H1 (cell line): Measurements from ENCODE around the gene UBR1. TPM values are rescaled to one million over a fixed set of nuclear protein-coding genes. Genes with fewer than 3 reads are reported as not detected.

Experiments used
- CTCF ChIA-PET: fragments of 300-600 bp; sonication (Branson Sonifier 250); formaldehyde crosslinking; loops from one replicate; lab custom pipeline; 2021; ENCODE audit not compliant: partially characterized antibody; lab: Charles Lee
- POLR2A ChIA-PET: fragments of 300-600 bp; sonication (Branson Sonifier 250); formaldehyde crosslinking; loops from one replicate; lab custom pipeline; 2021; ENCODE audit warnings: inconsistent platforms; ENCODE audit not compliant: partially characterized antibody; lab: Charles Lee
- DNase-seq, 2 experiments: peaks; one replicate each; pipeline versions ENCODE4 v3.0.0 to v3.0.0-alpha.2; 2010 to 2022; ENCODE audit warnings: low spot score in 2 of 2, low read depth in 1 of 2, mixed read lengths in 1 of 2
- FAIRE-seq: peaks from 2 replicates; lab custom pipeline; 2011; peaks lifted over from hg19 to GRCh38; lab: Jason Lieb, UNC
- H2AFZ ChIP-seq: 2 replicates; pipeline ENCODE4 v1.8.1; 2012; ENCODE audit warnings: low read length, inconsistent platforms
- H2AK5ac ChIP-seq: 2 replicates; pipeline ENCODE4 v1.6.1; 2013; ENCODE audit warnings: low read depth, low read length
- H2BK120ac ChIP-seq: replicated peaks from 2 replicates; pipeline ENCODE3; 2013; ENCODE audit warnings: low read depth, low read length, inconsistent platforms
- H2BK12ac ChIP-seq: 2 replicates; pipeline ENCODE4 v1.6.1; 2013; ENCODE audit warnings: low read depth, low read length
- H2BK15ac ChIP-seq: 2 replicates; pipeline ENCODE4 v1.6.1; 2013; ENCODE audit warnings: low read length
- H2BK20ac ChIP-seq: 2 replicates; pipeline ENCODE4 v1.6.1; 2013; ENCODE audit warnings: low read length
- H2BK5ac ChIP-seq: 2 replicates; pipeline ENCODE4 v1.6.1; 2013; ENCODE audit warnings: low read depth, low read length
- H3K14ac ChIP-seq: 2 replicates; pipeline ENCODE4 v1.6.1; 2013; ENCODE audit warnings: inconsistent platforms; ENCODE audit not compliant: insufficient read length
- H3K18ac ChIP-seq: 2 replicates; pipeline ENCODE4 v1.6.1; 2013; ENCODE audit warnings: low read length; ENCODE audit errors: extremely low read depth
- H3K23ac ChIP-seq: 2 replicates; pipeline ENCODE4 v1.6.1; 2013; ENCODE audit warnings: inconsistent platforms; ENCODE audit not compliant: insufficient read length
- H3K23me2 ChIP-seq: 2 replicates; pipeline ENCODE4 v1.6.1; 2013; ENCODE audit warnings: low read depth, low read length
- H3K27ac ChIP-seq: 2 replicates; pipeline ENCODE4 v1.6.1; 2011; ENCODE audit warnings: low read depth, low read length, inconsistent platforms
- H3K27me3 ChIP-seq, 4 experiments: replicated peaks in 1 of 4; 1 replicate in 1 of 4; 2 replicates in 3 of 4; pipeline versions ENCODE4 v1.6.1 to v1.8.1; 2011 to 2013; ENCODE audit warnings: low read length in 3 of 4, mild to moderate bottlenecking in 3 of 4, inconsistent platforms in 2 of 4, mixed read lengths in 2 of 4, moderate library complexity in 1 of 4; ENCODE audit not compliant: control insufficient read depth in 3 of 4, insufficient read depth in 3 of 4; ENCODE audit errors: extremely low read depth in 1 of 4
- H3K36me3 ChIP-seq, 4 experiments: 2 replicates each; pipeline versions ENCODE4 v1.6.1 to v1.8.1; 2011 to 2013; ENCODE audit warnings: mild to moderate bottlenecking in 4 of 4, low read length in 3 of 4, moderate library complexity in 2 of 4, control low read depth in 1 of 4, inconsistent platforms in 1 of 4; ENCODE audit not compliant: insufficient read depth in 4 of 4, control insufficient read depth in 2 of 4
- H3K4ac ChIP-seq: replicated peaks from 2 replicates; pipeline ENCODE3; 2013; ENCODE audit warnings: low read length, low read depth, mixed read lengths, inconsistent platforms; ENCODE audit not compliant: insufficient read length
- H3K4me1 ChIP-seq, 4 experiments: replicated peaks in 1 of 4; 1 replicate in 1 of 4; 2 replicates in 3 of 4; pipeline versions ENCODE4 v1.6.1 to v1.8.1; 2011 to 2013; ENCODE audit warnings: low read length in 3 of 4, inconsistent platforms in 2 of 4, mixed read lengths in 1 of 4; ENCODE audit not compliant: insufficient read depth in 4 of 4, control insufficient read depth in 3 of 4
- H3K4me2 ChIP-seq, 2 experiments: 2 replicates each; pipeline versions ENCODE4 v1.6.1 to v1.8.1; 2011 to 2013; ENCODE audit warnings: low read depth in 2 of 2, low read length in 2 of 2, control low read depth in 1 of 2, inconsistent platforms in 1 of 2, mild to moderate bottlenecking in 1 of 2; ENCODE audit not compliant: insufficient read depth in 1 of 2
- H3K4me3 ChIP-seq, 4 experiments: fragments of 200-600, 300-600 bp in 1 of 4; sonication (generic), shearing (Covaris generic), sonication (Bioruptor Twin) in 1 of 4; 2 replicates each; pipeline versions ENCODE4 v1.5.1 to v1.8.1; 2011 to 2016; ENCODE audit warnings: low read length in 4 of 4, low read depth in 3 of 4, control low read depth in 2 of 4, inconsistent platforms in 2 of 4, mild to moderate bottlenecking in 2 of 4, mixed read lengths in 1 of 4, moderate library complexity in 1 of 4; ENCODE audit not compliant: insufficient read depth in 2 of 4; ENCODE audit errors: extremely low read depth in 1 of 4
- H3K56ac ChIP-seq: replicated peaks from 2 replicates; pipeline ENCODE3; 2013; ENCODE audit warnings: low read depth, mild to moderate bottlenecking, mixed read lengths, low read length, inconsistent platforms; ENCODE audit not compliant: insufficient read length
- H3K79me1 ChIP-seq: 2 replicates; pipeline ENCODE4 v1.6.1; 2013; ENCODE audit warnings: low read depth, low read length, control low read depth
- H3K79me2 ChIP-seq, 2 experiments: 2 replicates each; pipeline versions ENCODE4 v1.6.1 to v1.8.1; 2012 to 2013; ENCODE audit warnings: low read length in 2 of 2, mild to moderate bottlenecking in 2 of 2, inconsistent platforms in 1 of 2; ENCODE audit not compliant: insufficient read depth in 2 of 2, control insufficient read depth in 1 of 2
- H3K9ac ChIP-seq, 4 experiments: replicated peaks in 1 of 4; 1 replicate in 1 of 4; 2 replicates in 3 of 4; pipeline versions ENCODE4 v1.6.1 to v1.8.1; 2011 to 2013; ENCODE audit warnings: low read depth in 3 of 4, low read length in 3 of 4, control low read depth in 2 of 4, mild to moderate bottlenecking in 2 of 4, moderate library complexity in 2 of 4, inconsistent platforms in 1 of 4; ENCODE audit errors: extremely low read depth in 1 of 4
- H3K9me3 ChIP-seq, 2 experiments: 2 replicates each; pipeline versions ENCODE4 v1.6.1 to v1.8.1; 2012 to 2013; ENCODE audit warnings: mild to moderate bottlenecking in 2 of 2, moderate library complexity in 2 of 2, control low read depth in 1 of 2, inconsistent platforms in 1 of 2, low read depth in 1 of 2, low read length in 1 of 2, mixed read lengths in 1 of 2; ENCODE audit not compliant: insufficient read depth in 2 of 2
- H4K20me1 ChIP-seq, 2 experiments: replicated peaks in 1 of 2; 2 replicates each; pipeline versions ENCODE3 to v1.8.1; 2011 to 2013; ENCODE audit warnings: inconsistent platforms in 2 of 2, low read length in 2 of 2, mild to moderate bottlenecking in 1 of 2; ENCODE audit not compliant: insufficient read depth in 2 of 2, control insufficient read depth in 1 of 2
- H4K5ac ChIP-seq: 2 replicates; pipeline ENCODE4 v1.6.1; 2013; ENCODE audit warnings: low read length, low read depth, mixed read lengths, inconsistent platforms; ENCODE audit not compliant: insufficient read length
- H4K8ac ChIP-seq: 2 replicates; pipeline ENCODE4 v1.8.0; 2013; ENCODE audit warnings: mild to moderate bottlenecking, moderate library complexity, low read length, inconsistent platforms; ENCODE audit not compliant: insufficient read depth; ENCODE audit errors: extremely low read depth
- H4K91ac ChIP-seq: replicated peaks from 2 replicates; pipeline ENCODE3; 2013; ENCODE audit warnings: low read length, mixed read lengths, inconsistent platforms; ENCODE audit not compliant: insufficient read length
- ASH2L ChIP-seq: fragments of 200-600, 300-600 bp; sonication (generic); IDR thresholded peaks from one replicate; pipeline ENCODE4 v1.7.1; 2017; ENCODE audit warnings: low read length
- CBX8 ChIP-seq: fragments of 300-800, 300-1000 bp; sonication (generic); IDR thresholded peaks from 2 replicates; pipeline ENCODE4 v1.7.1; 2016; ENCODE audit warnings: low read depth, low read length, borderline replicate concordance
- EP300 ChIP-seq, 2 experiments: IDR thresholded peaks; 1 replicate in 1 of 2; 2 replicates in 1 of 2; pipeline ENCODE4 v1.6.1; 2011 to 2012; ENCODE audit warnings: low read depth in 2 of 2, low read length in 2 of 2, mild to moderate bottlenecking in 2 of 2, borderline replicate concordance in 1 of 2, inconsistent platforms in 1 of 2, moderate library complexity in 1 of 2
- EZH2 ChIP-seq: fragments of 200-600 bp; sonication (generic); IDR thresholded peaks from 2 replicates; pipeline ENCODE4 v1.7.1; 2012; ENCODE audit warnings: low read depth, mild to moderate bottlenecking, moderate library complexity, low read length, inconsistent platforms; ENCODE audit not compliant: severe bottlenecking
- FOSL1 ChIP-seq: IDR thresholded peaks from 2 replicates; pipeline ENCODE4 v1.6.1; 2011; ENCODE audit warnings: mild to moderate bottlenecking, low read depth, low read length, moderate library complexity; ENCODE audit not compliant: insufficient read depth
- JUN ChIP-seq: IDR thresholded peaks from 2 replicates; pipeline ENCODE4 v1.6.1; 2011; ENCODE audit warnings: low read depth, mild to moderate bottlenecking, improper control_type of control experiment, low read length
- MAFK ChIP-seq: IDR thresholded peaks from 2 replicates; pipeline ENCODE4 v1.6.1; 2012; ENCODE audit warnings: low read depth, mild to moderate bottlenecking, improper control_type of control experiment, low read length
- NANOG ChIP-seq: IDR thresholded peaks from 2 replicates; pipeline ENCODE4 v1.6.1; 2011; ENCODE audit warnings: low read length, low read depth, mild to moderate bottlenecking, inconsistent platforms; ENCODE audit not compliant: insufficient read depth, poor library complexity, severe bottlenecking
- SIN3A ChIP-seq, 2 experiments: IDR thresholded peaks in 1 of 2; conservative IDR thresholded peaks in 1 of 2; 2 replicates each; pipeline ENCODE4 v1.6.1; 2011 to 2012; ENCODE audit warnings: low read length in 2 of 2, improper control_type of control experiment in 1 of 2, low read depth in 1 of 2, mild to moderate bottlenecking in 1 of 2
- USF2 ChIP-seq: IDR thresholded peaks from 2 replicates; pipeline ENCODE4 v1.6.1; 2011; ENCODE audit warnings: low read length, improper control_type of control experiment
- WGBS, 2 experiments: shearing (Covaris generic) in 1 of 2; methylation state at CpG; one replicate each; pipeline versions ENCODE4 v1.1.6 to v1.1.7; 2013 to 2015; ENCODE audit warnings: low lambda C conversion rate in 2 of 2, mixed read lengths in 2 of 2, inconsistent platforms in 1 of 2, low coverage in 1 of 2, missing lambda C conversion rate in 1 of 2; ENCODE audit not compliant: insufficient replicate concordance in 2 of 2, insufficient coverage in 1 of 2, insufficient read length in 1 of 2; ENCODE audit errors: extremely low coverage in 1 of 2, missing lambda C conversion rate in 1 of 2; 5-methylcytosine and 5-hydroxymethylcytosine counted together
- polyA plus RNA-seq, 7 experiments: library from polyadenylated mRNA; depleted of rRNA in 3 of 7; stranded (reverse) in 5 of 7; unstranded in 2 of 7; fragments of >200 nt in 5 of 7; fragments of 200-250 nt in 2 of 7; gene quantifications; 1 replicate in 5 of 7; 2 replicates in 1 of 7; 4 replicates in 1 of 7; pipeline versions ENCODE4 v1.2.1 to v1.2.3, GENCODE V29; 2011 to 2013; ENCODE audit warnings: missing spikeins in 2 of 7, mixed read lengths in 2 of 7
- total RNA-seq: library from RNA; stranded (reverse); fragmentation: NEBNext Ultra II Directional; extraction: Animal tissue kit (Norgen Biotek cat#: 25700); gene quantifications from 2 replicates; pipeline ENCODE4 v1.2.1, GENCODE V29; 2021

Gene UBR1
- total and polyA plus RNA-seq, 2 of the 8 experiments (the other 6 are each of a cell fraction or from before 2014, with no cell fraction given): 3.7 to 18.7 TPM

DNA sequence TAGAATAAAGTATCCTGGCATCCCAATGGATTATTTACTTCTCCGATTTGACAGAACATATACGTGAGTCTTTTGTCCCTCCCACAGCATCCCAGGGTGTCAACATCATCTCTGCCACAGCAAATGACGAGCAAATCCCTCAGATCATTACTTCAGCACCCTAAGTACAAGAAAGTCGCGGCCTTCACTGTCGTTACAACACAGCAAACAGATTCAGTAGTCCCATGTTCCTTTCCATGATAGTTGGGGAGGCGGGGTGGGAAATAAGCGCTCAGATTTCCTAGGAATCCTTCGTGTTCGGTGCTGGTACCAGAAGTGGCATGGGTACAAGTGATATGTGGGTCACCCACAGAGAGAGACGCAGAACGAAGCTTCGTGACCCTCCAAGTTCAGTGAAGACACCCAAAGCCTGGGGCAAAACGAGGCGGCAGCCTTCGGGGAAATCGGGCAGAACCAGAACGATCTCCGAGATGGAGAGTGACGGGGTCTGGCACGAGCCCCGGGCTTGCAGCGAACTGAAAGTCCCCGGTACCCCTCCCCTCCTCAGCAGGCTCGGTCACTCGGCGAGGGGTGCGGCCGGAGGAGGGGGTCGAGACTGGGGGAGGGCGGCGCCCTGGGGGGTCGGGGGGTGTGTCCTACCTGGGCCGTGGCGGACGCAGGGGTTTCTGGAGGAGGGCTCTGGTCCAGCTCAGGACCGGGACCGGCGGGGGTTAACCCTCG lies 185.9 kb downstream of the UBR1 start:
- H3K4me1 ChIP-seq: peaks cover 0 to 6% (median 0%) of the 10 kb centered on the region in 4 experiments; a peak in 2 of 7 replicates
- H3K4ac ChIP-seq: no peak overlapping the region
- H2BK12ac ChIP-seq: no peak overlapping the region
- H3K9me3 ChIP-seq: no peaks in the 10 kb centered on the region
- no peak for FAIRE-seq
- H2AFZ ChIP-seq: peak overlapping the region; percentile 55
- peaks cover 0 to 5% (median 2%) of the 10 kb centered on the region in 4 experiments; a peak in 2 of 7 replicates for H3K27me3 ChIP-seq
- H3K79me1 ChIP-seq: no peaks in the 10 kb centered on the region
- no peak overlapping the region for H3K27ac ChIP-seq
- no peak overlapping the region for H4K8ac ChIP-seq
- H3K23ac ChIP-seq: no peak overlapping the region
- no peak overlapping the region for H2AK5ac ChIP-seq
- ChIA-PET CTCF (no interaction called here), POLR2A (no interaction called here)
- WGBS, 2 experiments: 4% methylated on average over 23 of the region's 40 CpGs; no CpG with 5 or more reads in 1 of the 2 experiments
- no peak overlapping the region for H3K18ac ChIP-seq
- H2BK120ac ChIP-seq: no peak overlapping the region
- H3K79me2 ChIP-seq: peaks cover 0 to 46% of the 10 kb centered on the region in 2 experiments; a peak in 2 of 4 replicates
- no peak overlapping the region for H2BK15ac ChIP-seq
- peak overlapping the region; percentile 43 to 74 (median 54) for H3K9ac ChIP-seq
- DNase-seq: peak in 1 of 2 experiments; percentile 79
- peaks cover 0 to 5% of the 10 kb centered on the region in 2 experiments for H4K20me1 ChIP-seq
- no peak overlapping the region for H4K91ac ChIP-seq
- H2BK20ac ChIP-seq: no peak overlapping the region
- H2BK5ac ChIP-seq: no peak overlapping the region
- H4K5ac ChIP-seq: peak overlapping the region; percentile 37
- no peak overlapping the region for H3K14ac ChIP-seq
- H3K23me2 ChIP-seq: peaks cover 12% of the 10 kb centered on the region; the same call in 1 of the 2 replicates
- H3K36me3 ChIP-seq: no peaks in the 10 kb centered on the region
- no peak overlapping the region for H3K56ac ChIP-seq
- peak overlapping the region; percentile 90 to 95 for H3K4me2 ChIP-seq
- H3K4me3 ChIP-seq: peak overlapping the region; percentile 90 to 96 (median 94)
- TF ChIP-seq MAFK: no peak
- TF ChIP-seq SIN3A (conservative IDR thresholded peaks at IDR 0.05 in 1 of 2, IDR thresholded peaks at IDR 0.05 in 1 of 2; ENCODE audit: low read depth in 1 of 2, low read length in 2 of 2): peak in 1 of 2 experiments; percentile 54; a peak in 2 of 4 replicates
- no peak for TF ChIP-seq EZH2
- TF ChIP-seq EP300 (IDR thresholded peaks at IDR 0.05; ENCODE audit: borderline replicate concordance in 1 of 2, low read depth in 2 of 2, low read length in 2 of 2): no peak
- TF ChIP-seq JUN: no peak
- peak; percentile 67 for TF ChIP-seq ASH2L
- no peak for TF ChIP-seq FOSL1
- no peak for TF ChIP-seq USF2
- TF ChIP-seq CBX8: no peak
- TF ChIP-seq NANOG: no peak
